IMR-90 (cell line): ENCODE measurements around the gene PFDN5. TPM values are rescaled to one million over a fixed set of nuclear protein-coding genes. Genes with fewer than 3 reads are reported as not detected.

Experiments used
- ATAC-seq: fragments of 200-7000 bp; cut with Tn5 transposase; 2 replicates; pipeline ENCODE4 v1.9.1; 2020; ENCODE audit warnings: low read depth, mild to moderate bottlenecking, moderate library complexity
- BruUV-seq: library from RNA; stranded (reverse); fragments of 400-500 nt; replicated peaks from 2 replicates; lab custom pipeline; 2021; lab: Mats Ljungman, UMichigan
- CTCF ChIA-PET: fragments of 300-600 bp; formaldehyde crosslinking; extraction: SDS; loops from one replicate; lab custom pipeline; 2021; ENCODE audit warnings: antibody characterized with exemption; lab: Yijun Ruan, JAX
- POLR2A ChIA-PET: fragments of 300-600 bp; sonication (Branson Sonifier 250); formaldehyde crosslinking; loops from one replicate; lab custom pipeline; 2022; ENCODE audit warnings: antibody characterized with exemption; ENCODE audit not compliant: unreplicated experiment; lab: Charles Lee
- DNase-seq: peaks from one replicate; pipeline ENCODE4 v3.0.0; 2013
- H2AFZ ChIP-seq: replicated peaks from 2 replicates; pipeline ENCODE3; 2013; ENCODE audit warnings: low read length, mild to moderate bottlenecking; ENCODE audit not compliant: poor library complexity
- H2AK5ac ChIP-seq: 2 replicates; pipeline ENCODE4 v1.6.1; 2013; ENCODE audit warnings: low read depth, low read length, inconsistent platforms
- H2AK9ac ChIP-seq: replicated peaks from 2 replicates; pipeline ENCODE3; 2013; ENCODE audit warnings: mild to moderate bottlenecking, low read depth, low read length, moderate library complexity; ENCODE audit not compliant: poor library complexity
- H2BK120ac ChIP-seq: 2 replicates; pipeline ENCODE4 v1.6.1; 2013; ENCODE audit warnings: low read depth, low read length, inconsistent platforms
- H2BK15ac ChIP-seq: 3 replicates; pipeline ENCODE4 v1.6.1; 2013; ENCODE audit warnings: low read depth, low read length, inconsistent platforms
- H2BK20ac ChIP-seq: 2 replicates; pipeline ENCODE4 v1.6.1; 2013; ENCODE audit warnings: low read depth, mild to moderate bottlenecking, inconsistent platforms, low read length, moderate library complexity
- H2BK5ac ChIP-seq: 2 replicates; pipeline ENCODE4 v1.6.1; 2013; ENCODE audit warnings: mild to moderate bottlenecking, low read depth, low read length, inconsistent platforms; ENCODE audit not compliant: poor library complexity, severe bottlenecking
- H3K14ac ChIP-seq: replicated peaks from 2 replicates; pipeline ENCODE4 v1.6.1; 2013; ENCODE audit warnings: low read depth, low read length, inconsistent platforms
- H3K18ac ChIP-seq: 2 replicates; pipeline ENCODE4 v1.6.1; 2013; ENCODE audit warnings: low read depth, low read length, control low read depth
- H3K23ac ChIP-seq: 2 replicates; pipeline ENCODE4 v1.6.1; 2013; ENCODE audit warnings: low read depth, low read length, inconsistent platforms
- H3K27ac ChIP-seq: 2 replicates; pipeline ENCODE4 v1.5.1; 2013; ENCODE audit warnings: mild to moderate bottlenecking, control low read depth, low read length; ENCODE audit not compliant: insufficient read depth
- H3K27me3 ChIP-seq: 2 replicates; pipeline ENCODE4 v1.6.1; 2013; ENCODE audit warnings: low read length; ENCODE audit not compliant: control insufficient read depth, insufficient read depth
- H3K36me3 ChIP-seq: 2 replicates; pipeline ENCODE4 v1.6.1; 2013; ENCODE audit warnings: low read length, mixed read lengths; ENCODE audit not compliant: control insufficient read depth, insufficient read depth
- H3K4ac ChIP-seq: 2 replicates; pipeline ENCODE4 v1.6.1; 2013; ENCODE audit warnings: low read depth, low read length, inconsistent platforms
- H3K4me1 ChIP-seq: 2 replicates; pipeline ENCODE4 v1.6.1; 2013; ENCODE audit warnings: low read length, mixed read lengths; ENCODE audit not compliant: control insufficient read depth, insufficient read depth
- H3K4me2 ChIP-seq: 2 replicates; pipeline ENCODE4 v1.6.1; 2013; ENCODE audit warnings: low read depth, mild to moderate bottlenecking, control low read depth, low read length, moderate library complexity
- H3K4me3 ChIP-seq: 2 replicates; pipeline ENCODE4 v1.5.1; 2013; ENCODE audit warnings: low read depth, mild to moderate bottlenecking, control low read depth, low read length, moderate library complexity; ENCODE audit not compliant: insufficient read depth
- H3K56ac ChIP-seq: 2 replicates; pipeline ENCODE4 v1.6.1; 2013; ENCODE audit warnings: low read length, inconsistent platforms; ENCODE audit not compliant: insufficient read depth; ENCODE audit errors: extremely low read depth
- H3K79me1 ChIP-seq, 2 experiments: 2 replicates each; pipeline ENCODE4 v1.6.1; 2013; ENCODE audit warnings: low read length in 2 of 2, inconsistent platforms in 1 of 2, low read depth in 1 of 2
- H3K9ac ChIP-seq: 2 replicates; pipeline ENCODE4 v1.6.1; 2013; ENCODE audit warnings: low read depth, low read length, control low read depth
- H3K9me1 ChIP-seq: 2 replicates; pipeline ENCODE4 v1.6.1; 2013; ENCODE audit warnings: low read length, inconsistent platforms; ENCODE audit not compliant: insufficient read depth
- H3K9me3 ChIP-seq: 2 replicates; pipeline ENCODE4 v1.6.1; 2013; ENCODE audit warnings: low read length; ENCODE audit not compliant: control insufficient read depth, insufficient read depth
- H4K20me1 ChIP-seq: 2 replicates; pipeline ENCODE4 v1.6.1; 2013; ENCODE audit warnings: low read length, inconsistent platforms; ENCODE audit not compliant: insufficient read depth
- H4K5ac ChIP-seq: 2 replicates; pipeline ENCODE4 v1.6.1; 2013; ENCODE audit warnings: mild to moderate bottlenecking, low read depth, low read length, control low read depth
- H4K8ac ChIP-seq, 2 experiments: 2 replicates each; pipeline ENCODE4 v1.6.1; 2013; ENCODE audit warnings: low read depth in 2 of 2, low read length in 2 of 2, control low read depth in 1 of 2, inconsistent platforms in 1 of 2
- H4K91ac ChIP-seq: 2 replicates; pipeline ENCODE4 v1.6.1; 2013; ENCODE audit warnings: low read depth, low read length, inconsistent platforms; ENCODE audit not compliant: insufficient read depth
- BHLHE40 ChIP-seq: fragments of 150-350 bp; IDR thresholded peaks from 2 replicates; pipeline ENCODE4 v1.6.1; 2016; ENCODE audit warnings: mild to moderate bottlenecking, low read depth, low read length
- CEBPB ChIP-seq: IDR thresholded peaks from 2 replicates; pipeline ENCODE4 v1.6.1; 2012; ENCODE audit warnings: low read depth, low read length, improper control_type of control experiment
- CHD1 ChIP-seq: IDR thresholded peaks from 2 replicates; pipeline ENCODE4 v1.6.1; 2012; ENCODE audit warnings: low read depth, low read length, improper control_type of control experiment
- FOS ChIP-seq: fragments of 150-350 bp; IDR thresholded peaks from 2 replicates; pipeline ENCODE4 v1.6.1; 2016; ENCODE audit warnings: low read depth, low read length
- MAFK ChIP-seq: IDR thresholded peaks from 2 replicates; pipeline ENCODE4 v1.6.1; 2012; ENCODE audit warnings: low read depth, low read length, improper control_type of control experiment
- MAZ ChIP-seq: IDR thresholded peaks from 2 replicates; pipeline ENCODE4 v1.6.1; 2012; ENCODE audit warnings: low read depth, mild to moderate bottlenecking, low read length, improper control_type of control experiment, moderate library complexity, borderline replicate concordance
- MXI1 ChIP-seq: IDR thresholded peaks from 2 replicates; pipeline ENCODE4 v1.6.1; 2012; ENCODE audit warnings: low read depth, mild to moderate bottlenecking, low read length, moderate library complexity, borderline replicate concordance
- NFE2L2 ChIP-seq: fragments of 150-350 bp; IDR thresholded peaks from 2 replicates; pipeline ENCODE4 v1.6.1; 2016; ENCODE audit warnings: low read depth, mild to moderate bottlenecking, low read length
- POLR2A ChIP-seq: IDR thresholded peaks from 2 replicates; pipeline ENCODE4 v1.6.1; 2012; ENCODE audit warnings: mild to moderate bottlenecking, low read depth, low read length
- RCOR1 ChIP-seq: IDR thresholded peaks from 2 replicates; pipeline ENCODE4 v1.6.1; 2012; ENCODE audit warnings: mild to moderate bottlenecking, low read length, improper control_type of control experiment; ENCODE audit not compliant: insufficient replicate concordance
- RFX5 ChIP-seq: IDR thresholded peaks from 2 replicates; pipeline ENCODE4 v1.8.0; 2012; ENCODE audit warnings: low read depth, mild to moderate bottlenecking, low read length, moderate library complexity
- WGBS, 2 experiments: methylation state at CpG; one replicate each; pipeline versions ENCODE4 v1.1.5 to v1.1.7; 2013; ENCODE audit warnings: missing lambda C conversion rate in 2 of 2; ENCODE audit not compliant: insufficient read length in 1 of 2; ENCODE audit errors: extremely low coverage in 2 of 2; 5-methylcytosine and 5-hydroxymethylcytosine counted together
- dilution Hi-C: fragments of 300-500 bp; cut with HindIII; formaldehyde crosslinking; loops from one replicate; pipeline ENCODE4 v1.14.3; 2018; ENCODE audit warnings: low sequenced_read_pairs; ENCODE audit not compliant: unreplicated experiment
- in situ Hi-C: fragments of 300-500 bp; cut with MboI; formaldehyde crosslinking; loops from 3 replicates; pipeline ENCODE4 v1.14.3; 2019; ENCODE audit warnings: low sequenced_read_pairs, inconsistent platforms, mixed read lengths
- intact Hi-C: fragments of 100-400 bp; cut with micrococcal nuclease; formaldehyde crosslinking; loops from 2 replicates; pipeline ENCODE4 v1.10.0; 2022
- polyA plus RNA-seq, 3 experiments: library from polyadenylated mRNA; depleted of rRNA; stranded (reverse); fragments of >200 nt; gene quantifications; 2 replicates each; pipeline ENCODE4 v1.2.3, GENCODE V29; 2012; ENCODE audit warnings: low replicate concordance in 1 of 3
- total RNA-seq: library from RNA; depleted of rRNA; stranded (reverse); fragments of >200 nt; gene quantifications from 2 replicates; pipeline ENCODE4 v1.2.3, GENCODE V29; 2012
- TF ChIP-seq, protein P1 (sequence below): conservative IDR thresholded peaks from 2 replicates; pipeline ENCODE4 v1.5.1; 2012; ENCODE audit warnings: mild to moderate bottlenecking, low read depth, low read length, improper control_type of control experiment
- TF ChIP-seq, protein P2 (sequence below): fragments of 150-350 bp; IDR thresholded peaks from 2 replicates; pipeline ENCODE4 v1.6.1; 2016; ENCODE audit warnings: low read depth, mild to moderate bottlenecking, low read length, moderate library complexity, borderline replicate concordance
- TF ChIP-seq, protein P3 (sequence below): fragments of 150-350 bp; IDR thresholded peaks from 2 replicates; pipeline ENCODE4 v1.6.1; 2017; ENCODE audit warnings: mild to moderate bottlenecking, antibody characterized with exemption, low read length, low read depth

PFDN5 gene
- total and polyA plus RNA-seq, 2 of the 4 experiments (the other 2 are of a cell fraction): 1,011 to 1,338 TPM

DNA sequence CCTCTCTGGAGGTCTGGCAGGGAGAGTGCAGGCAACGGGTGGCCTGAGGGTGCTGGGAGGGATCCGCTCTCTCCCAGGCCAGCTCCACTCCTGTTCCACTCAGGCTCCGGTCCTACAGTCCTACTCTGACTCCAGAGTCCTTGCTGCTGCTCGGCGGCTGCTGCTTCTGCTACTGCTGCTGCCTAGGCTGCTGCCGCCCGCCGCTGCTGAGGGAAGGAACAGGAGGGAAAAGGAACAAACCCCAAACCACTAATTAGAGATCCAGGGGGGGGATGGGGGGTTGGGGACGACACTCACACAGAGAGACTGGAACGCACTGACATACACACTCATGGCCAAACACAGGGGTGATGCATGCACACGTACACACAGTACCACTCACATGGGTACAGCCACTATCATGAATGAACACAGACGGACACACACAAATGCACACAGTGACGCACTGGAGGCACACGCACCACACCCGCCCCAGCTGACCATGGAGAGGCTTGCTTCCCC lies 40.9 kb downstream of the PFDN5 start, which contains the start of gene SP7:
Gene SP7, minus strand, starts transcription at position 174 of the 501 bp plus-strand sequence. CDS start 708 bp downstream, outside the sequence.
- BruUV-seq: no TSS peak
- H3K36me3 ChIP-seq: no peaks in the 10 kb centered on the region
- intact Hi-C loops: no loop called here
- H3K56ac ChIP-seq: no peak within 1 kb of the TSS
- no peak within 1 kb of the TSS for H2BK120ac ChIP-seq
- H4K5ac ChIP-seq: no peak within 1 kb of the TSS
- peaks cover 84% of the 10 kb centered on the region for H3K27me3 ChIP-seq
- no peak within 1 kb of the TSS for H4K91ac ChIP-seq
- H3K9me1 ChIP-seq: peaks cover 6% of the 10 kb centered on the region; the same call in 1 of the 2 replicates
- H3K4ac ChIP-seq: no peak within 1 kb of the TSS
- H3K23ac ChIP-seq: 0 out of 2 replicates have a peak within 1 kb of the TSS, but pooled peaks have one; percentile 59
- H3K27ac ChIP-seq: no peak within 1 kb of the TSS
- H3K9me3 ChIP-seq: no peaks in the 10 kb centered on the region
- no peak within 1 kb of the TSS for H4K8ac ChIP-seq
- ChIA-PET POLR2A (no interaction called here), CTCF (interaction anchor here (1.3 kb wide), 1 partner anchor 9 kb away, joined by 3 read pairs; no protein-coding TSS in a partner anchor)
- peak within 1 kb of the TSS; percentile 23; the same call in 1 of the 2 replicates for H2AK5ac ChIP-seq
- no peaks in the 10 kb centered on the region for H4K20me1 ChIP-seq
- DNase-seq (no peak), ATAC-seq (no peak; the same call in 1 of the 2 replicates)
- H3K4me2 ChIP-seq: no peak within 1 kb of the TSS
- no peak within 1 kb of the TSS for H3K9ac ChIP-seq
- no peak within 1 kb of the TSS for H2BK15ac ChIP-seq
- dilution Hi-C loops: no loop called here
- no peaks in the 10 kb centered on the region for H3K79me1 ChIP-seq
- no peak within 1 kb of the TSS for H2BK5ac ChIP-seq
- no CpG with 5 or more reads among the region's 15 CpGs for WGBS, 2 experiments
- no peak within 1 kb of the TSS for H3K18ac ChIP-seq
- H2AFZ ChIP-seq: no peak within 1 kb of the TSS
- H2AK9ac ChIP-seq: peak within 1 kb of the TSS; percentile 52
- no peak within 1 kb of the TSS for H3K4me3 ChIP-seq
- H3K14ac ChIP-seq: no peak within 1 kb of the TSS; the same call in 1 of the 2 replicates
- TF ChIP-seq RFX5: no peak
- TF ChIP-seq CHD1: no peak
- TF ChIP-seq, protein P1, sequence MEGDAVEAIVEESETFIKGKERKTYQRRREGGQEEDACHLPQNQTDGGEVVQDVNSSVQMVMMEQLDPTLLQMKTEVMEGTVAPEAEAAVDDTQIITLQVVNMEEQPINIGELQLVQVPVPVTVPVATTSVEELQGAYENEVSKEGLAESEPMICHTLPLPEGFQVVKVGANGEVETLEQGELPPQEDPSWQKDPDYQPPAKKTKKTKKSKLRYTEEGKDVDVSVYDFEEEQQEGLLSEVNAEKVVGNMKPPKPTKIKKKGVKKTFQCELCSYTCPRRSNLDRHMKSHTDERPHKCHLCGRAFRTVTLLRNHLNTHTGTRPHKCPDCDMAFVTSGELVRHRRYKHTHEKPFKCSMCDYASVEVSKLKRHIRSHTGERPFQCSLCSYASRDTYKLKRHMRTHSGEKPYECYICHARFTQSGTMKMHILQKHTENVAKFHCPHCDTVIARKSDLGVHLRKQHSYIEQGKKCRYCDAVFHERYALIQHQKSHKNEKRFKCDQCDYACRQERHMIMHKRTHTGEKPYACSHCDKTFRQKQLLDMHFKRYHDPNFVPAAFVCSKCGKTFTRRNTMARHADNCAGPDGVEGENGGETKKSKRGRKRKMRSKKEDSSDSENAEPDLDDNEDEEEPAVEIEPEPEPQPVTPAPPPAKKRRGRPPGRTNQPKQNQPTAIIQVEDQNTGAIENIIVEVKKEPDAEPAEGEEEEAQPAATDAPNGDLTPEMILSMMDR: no peak
- no peak for TF ChIP-seq MXI1
- TF ChIP-seq CEBPB: no peak
- no peak for TF ChIP-seq NFE2L2
- no peak for TF ChIP-seq POLR2A
- TF ChIP-seq MAZ: no peak
- TF ChIP-seq, protein P2, sequence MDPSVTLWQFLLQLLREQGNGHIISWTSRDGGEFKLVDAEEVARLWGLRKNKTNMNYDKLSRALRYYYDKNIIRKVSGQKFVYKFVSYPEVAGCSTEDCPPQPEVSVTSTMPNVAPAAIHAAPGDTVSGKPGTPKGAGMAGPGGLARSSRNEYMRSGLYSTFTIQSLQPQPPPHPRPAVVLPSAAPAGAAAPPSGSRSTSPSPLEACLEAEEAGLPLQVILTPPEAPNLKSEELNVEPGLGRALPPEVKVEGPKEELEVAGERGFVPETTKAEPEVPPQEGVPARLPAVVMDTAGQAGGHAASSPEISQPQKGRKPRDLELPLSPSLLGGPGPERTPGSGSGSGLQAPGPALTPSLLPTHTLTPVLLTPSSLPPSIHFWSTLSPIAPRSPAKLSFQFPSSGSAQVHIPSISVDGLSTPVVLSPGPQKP: no peak
- no peak for TF ChIP-seq RCOR1
- TF ChIP-seq, protein P3, sequence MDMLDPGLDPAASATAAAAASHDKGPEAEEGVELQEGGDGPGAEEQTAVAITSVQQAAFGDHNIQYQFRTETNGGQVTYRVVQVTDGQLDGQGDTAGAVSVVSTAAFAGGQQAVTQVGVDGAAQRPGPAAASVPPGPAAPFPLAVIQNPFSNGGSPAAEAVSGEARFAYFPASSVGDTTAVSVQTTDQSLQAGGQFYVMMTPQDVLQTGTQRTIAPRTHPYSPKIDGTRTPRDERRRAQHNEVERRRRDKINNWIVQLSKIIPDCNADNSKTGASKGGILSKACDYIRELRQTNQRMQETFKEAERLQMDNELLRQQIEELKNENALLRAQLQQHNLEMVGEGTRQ: no peak
- TF ChIP-seq BHLHE40: no peak
- TF ChIP-seq MAFK: no peak
- no peak for TF ChIP-seq FOS
- H2BK20ac ChIP-seq: no peak within 1 kb of the TSS
- in situ Hi-C loops: no loop called here
- no peaks in the 10 kb centered on the region for H3K4me1 ChIP-seq
